DOHH2 (cell line): ENCODE results near the gene DDX18.

Experiments
- H3F3A ChIP-seq: fragments of 200-600 bp; sonication (generic), shearing (Covaris generic); 2 replicates; pipeline ENCODE4 v1.6.0; 2016; ENCODE audit warnings: antibody characterized with exemption, mild to moderate bottlenecking; ENCODE audit not compliant: control insufficient read depth, insufficient read depth
- H3K27ac ChIP-seq: fragments of 200-600 bp; sonication (generic); 2 replicates; pipeline ENCODE4 v1.5.1; 2014; ENCODE audit warnings: low read depth, mild to moderate bottlenecking, low read length, moderate library complexity
- H3K27me3 ChIP-seq: fragments of 200-600 bp; sonication (generic); 2 replicates; pipeline ENCODE4 v1.6.1; 2014; ENCODE audit warnings: mild to moderate bottlenecking, low read length, mixed read lengths; ENCODE audit not compliant: control insufficient read depth
- H3K36me3 ChIP-seq: fragments of 200-600 bp; sonication (generic); 2 replicates; pipeline ENCODE4 v1.6.1; 2014; ENCODE audit warnings: mild to moderate bottlenecking, low read length, moderate library complexity, mixed read lengths; ENCODE audit not compliant: control insufficient read depth
- H3K4me1 ChIP-seq: fragments of 200-600 bp; sonication (generic); 2 replicates; pipeline ENCODE4 v1.6.1; 2014; ENCODE audit warnings: mild to moderate bottlenecking, low read length, mixed read lengths; ENCODE audit not compliant: control insufficient read depth
- H3K4me2 ChIP-seq: fragments of 200-600 bp; sonication (generic); 2 replicates; pipeline ENCODE4 v1.6.0; 2014; ENCODE audit warnings: mild to moderate bottlenecking, low read length, moderate library complexity
- H3K4me3 ChIP-seq: fragments of 200-600 bp; sonication (generic); 2 replicates; pipeline ENCODE4 v1.5.1; 2014; ENCODE audit warnings: mild to moderate bottlenecking, low read length, mixed read lengths
- H3K79me2 ChIP-seq: fragments of 200-600 bp; sonication (generic); 2 replicates; pipeline ENCODE4 v1.6.1; 2014; ENCODE audit warnings: mild to moderate bottlenecking, low read length, mixed read lengths; ENCODE audit not compliant: control insufficient read depth
- H3K9me2 ChIP-seq: fragments of 200-600 bp; sonication (generic); replicated peaks from 2 replicates; pipeline ENCODE4 v1.6.1; 2014; ENCODE audit warnings: mild to moderate bottlenecking, low read length, mixed read lengths; ENCODE audit not compliant: control insufficient read depth
- H3K9me3 ChIP-seq: fragments of 200-600 bp; sonication (generic); 2 replicates; pipeline ENCODE4 v1.6.1; 2014; ENCODE audit warnings: antibody characterized with exemption, low read length, mixed read lengths; ENCODE audit not compliant: control insufficient read depth, insufficient read depth
- H4K20me1 ChIP-seq: fragments of 200-600 bp; sonication (generic); 2 replicates; pipeline ENCODE4 v1.6.0; 2014; ENCODE audit warnings: low read depth, mild to moderate bottlenecking, antibody characterized with exemption, low read length, moderate library complexity; ENCODE audit not compliant: control insufficient read depth, insufficient read depth
- CTCF ChIP-seq: fragments of 200-600 bp; sonication (generic); IDR thresholded peaks from one replicate; pipeline ENCODE4 v1.5.1; 2014; ENCODE audit warnings: antibody characterized with exemption, mild to moderate bottlenecking, low read depth, low read length; ENCODE audit not compliant: poor library complexity, severe bottlenecking
- EZH2phosphoT487 ChIP-seq: fragments of 200-600 bp; sonication (generic); IDR thresholded peaks from 2 replicates; pipeline ENCODE4 v1.6.1; 2017; ENCODE audit warnings: borderline replicate concordance, mild to moderate bottlenecking, antibody characterized with exemption, low read length, moderate library complexity, mixed read lengths

Gene DDX18

GRCh38 chr2:117858892-117859531 lies 44.5 kb downstream of the DDX18 start:
- Histone ChIP-seq H4K20me1 (no peaks in the 10 kb centered on the region), H3K4me2 (no peak overlapping the region), H3F3A (no peaks in the 10 kb centered on the region), H3K4me3 (no peak overlapping the region), H3K27me3 (no peaks in the 10 kb centered on the region; the same call in 1 of the 2 replicates), H3K36me3 (no peaks in the 10 kb centered on the region), H3K4me1 (no peaks in the 10 kb centered on the region), H3K9me3 (no peaks in the 10 kb centered on the region), H3K9me2 (no peaks in the 10 kb centered on the region), H3K79me2 (no peaks in the 10 kb centered on the region), H3K27ac (no peak overlapping the region)
- TF ChIP-seq EZH2phosphoT487 = no peak
- TF ChIP-seq CTCF = no peak

- H3K79me2 ChIP-seq = no peaks in the 10 kb centered on the region
- H3F3A ChIP-seq = no peaks in the 10 kb centered on the region
- H3K9me3 ChIP-seq = no peaks in the 10 kb centered on the region
- no peaks in the 10 kb centered on the region for H3K36me3 ChIP-seq
- H3K27me3 ChIP-seq = no peaks in the 10 kb centered on the region
- no peaks in the 10 kb centered on the region for H3K4me1 ChIP-seq
- no peaks in the 10 kb centered on the region for H4K20me1 ChIP-seq
- no peak for TF ChIP-seq CTCF
- TF ChIP-seq EZH2phosphoT487 = no peak
- H3K4me2 ChIP-seq = no peak overlapping the region
- H3K27ac ChIP-seq = no peak overlapping the region
- no peaks in the 10 kb centered on the region for H3K9me2 ChIP-seq
- no peak overlapping the region for H3K4me3 ChIP-seq
These were observed 45.0 kb downstream of the DDX18 start for GRCh38 chr2:117859532-117859911.

GRCh38 chr2:117859924-117860647 lies 45.6 kb downstream of the DDX18 start:
- H3K4me3 ChIP-seq = no peak overlapping the region
- no peak overlapping the region for H3K27ac ChIP-seq
- no peaks in the 10 kb centered on the region for H3K27me3 ChIP-seq
- H3K4me2 ChIP-seq = no peak overlapping the region
- H3K79me2 ChIP-seq = no peaks in the 10 kb centered on the region
- H3K36me3 ChIP-seq = no peaks in the 10 kb centered on the region
- H3K9me2 ChIP-seq = no peaks in the 10 kb centered on the region
- no peaks in the 10 kb centered on the region for H3F3A ChIP-seq
- no peaks in the 10 kb centered on the region for H4K20me1 ChIP-seq
- H3K9me3 ChIP-seq = no peaks in the 10 kb centered on the region
- TF ChIP-seq CTCF (no peak), EZH2phosphoT487 (no peak)
- H3K4me1 ChIP-seq = no peaks in the 10 kb centered on the region
